HEK293 (cell line): ENCODE measurements around the gene MAN1B1.

ENCODE experiments used
- CTCF ChIA-PET: fragments of 350-600 bp; formaldehyde crosslinking; extraction: SDS; loops from one replicate; lab custom pipeline; 2021; ENCODE audit warnings: antibody characterized with exemption; lab: Yijun Ruan, JAX
- POLR2A ChIA-PET: fragments of 300-600 bp; formaldehyde crosslinking; extraction: SDS; loops from one replicate; lab custom pipeline; 2020; ENCODE audit warnings: antibody characterized with exemption, inconsistent platforms; lab: Yijun Ruan, JAX
- H3K27ac ChIP-seq: fragments of 200-500 bp; sonication (Bioruptor generic); 2 replicates; pipeline ENCODE4 v1.5.1; 2014; ENCODE audit warnings: low read depth, low read length, control low read depth, inconsistent platforms; ENCODE audit errors: extremely low read depth
- H3K36me3 ChIP-seq, 2 experiments: fragments of 200-500 bp in 1 of 2; sonication (Bioruptor generic) in 1 of 2; 1 replicate in 1 of 2; 2 replicates in 1 of 2; pipeline ENCODE4 v1.5.1; 2014 to 2017; ENCODE audit warnings: inconsistent platforms in 2 of 2, low read length in 2 of 2; ENCODE audit not compliant: control insufficient read depth in 2 of 2, insufficient read depth in 1 of 2
- H3K4me1 ChIP-seq: fragments of 200-500 bp; sonication (Bioruptor generic); 2 replicates; pipeline ENCODE4 v1.5.1; 2014; ENCODE audit warnings: mild to moderate bottlenecking, low read length, inconsistent platforms; ENCODE audit not compliant: control insufficient read depth, insufficient read depth
- H3K4me3 ChIP-seq: 2 replicates; pipeline ENCODE4 v1.5.1; 2011; ENCODE audit warnings: low read depth, mild to moderate bottlenecking, control low read depth, low read length, moderate library complexity
- H3K9me3 ChIP-seq: fragments of 200-500 bp; sonication (Bioruptor generic); 2 replicates; pipeline ENCODE4 v1.5.1; 2014; ENCODE audit warnings: low read depth, low read length, inconsistent platforms; ENCODE audit not compliant: control insufficient read depth, insufficient read depth
- GLI4 ChIP-seq: fragments of 450-650 bp; formaldehyde crosslinking; IDR thresholded peaks from 2 replicates; pipeline ENCODE4 v1.5.1; 2016; ENCODE audit warnings: missing biosample characterization, missing genetic modification characterization
- GLIS2 ChIP-seq: fragments of 450-650 bp; formaldehyde crosslinking; IDR thresholded peaks from 2 replicates; pipeline ENCODE4 v1.5.1; 2016; ENCODE audit warnings: missing biosample characterization, missing genetic modification characterization
- KLF8 ChIP-seq: fragments of 450-650 bp; formaldehyde crosslinking; IDR thresholded peaks from 2 replicates; pipeline ENCODE4 v1.5.1; 2016; ENCODE audit warnings: missing biosample characterization, missing genetic modification characterization
- WT1 ChIP-seq: fragments of 450-650 bp; formaldehyde crosslinking; IDR thresholded peaks from 2 replicates; pipeline ENCODE4 v1.5.1; 2016; ENCODE audit warnings: missing biosample characterization, missing genetic modification characterization
- ZFP37 ChIP-seq: fragments of 450-650 bp; formaldehyde crosslinking; IDR thresholded peaks from 2 replicates; pipeline ENCODE4 v1.5.1; 2016; ENCODE audit warnings: missing biosample characterization, missing genetic modification characterization
- ZNF146 ChIP-seq: fragments of 450-650 bp; formaldehyde crosslinking; IDR thresholded peaks from 2 replicates; pipeline ENCODE4 v1.5.1; 2016; ENCODE audit warnings: missing biosample characterization, missing genetic modification characterization
- ZNF148 ChIP-seq: fragments of 450-650 bp; formaldehyde crosslinking; IDR thresholded peaks from 2 replicates; pipeline ENCODE4 v1.5.0; 2017; ENCODE audit warnings: missing biosample characterization, missing genetic modification characterization, borderline replicate concordance
- ZNF26 ChIP-seq: fragments of 450-650 bp; formaldehyde crosslinking; IDR thresholded peaks from 2 replicates; pipeline ENCODE4 v1.5.1; 2016; ENCODE audit warnings: missing biosample characterization, missing genetic modification characterization
- ZNF548 ChIP-seq: fragments of 450-650 bp; formaldehyde crosslinking; IDR thresholded peaks from 2 replicates; pipeline ENCODE4 v1.5.1; 2016; ENCODE audit warnings: missing biosample characterization, missing genetic modification characterization
- ZNF610 ChIP-seq: fragments of 450-650 bp; formaldehyde crosslinking; IDR thresholded peaks from 2 replicates; pipeline ENCODE4 v1.5.1; 2016; ENCODE audit warnings: missing biosample characterization, missing genetic modification characterization, borderline replicate concordance
- ZSCAN4 ChIP-seq: fragments of 450-650 bp; formaldehyde crosslinking; IDR thresholded peaks from 2 replicates; pipeline ENCODE4 v1.5.1; 2017; ENCODE audit warnings: missing biosample characterization, missing genetic modification characterization

MAN1B1 gene

GRCh38 chr9:137114220-137114612, 27.4 kb downstream of the MAN1B1 start (continued):
- no peak for TF ChIP-seq ZNF26 (tag by site-specific recombination)

GRCh38 chr9:137114613-137115393, 28.0 kb downstream of the MAN1B1 start, which contains the start of gene DPP7:
TSS of gene DPP7 (minus strand) at chr9:137114733. CDS start at chr9:137114713, 20 bp downstream.
- ChIA-PET CTCF (interaction anchor here (0.6 to 10.2 kb wide), 5 partner anchors 15 to 122 kb away, joined by 3 to 69 read pairs (median 3); partner anchors contain the start of genes CYSRT1 and RNF224), POLR2A (interaction anchor here (0.7 to 1.3 kb wide), 3 partner anchors 15 to 126 kb away, joined by 3 to 6 read pairs (median 3); partner anchors contain the start of gene TUBB4B)
- Histone ChIP-seq H3K27ac (no peak within 1 kb of the TSS), H3K4me1 (no peaks in the 10 kb centered on the region), H3K4me3 (peak within 1 kb of the TSS; percentile 4), H3K36me3 (peaks cover 0 to 4% of the 10 kb centered on the region in 2 experiments; a peak in 1 of 3 replicates), H3K9me3 (no peaks in the 10 kb centered on the region)
- no peak for TF ChIP-seq WT1 (tag by site-specific recombination)
- TF ChIP-seq KLF8 (tag by site-specific recombination) = peak; percentile 40; the same call in 1 of the 2 replicates

GRCh38 chr9:137115394-137116026, 28.7 kb downstream of the MAN1B1 start:
- Histone ChIP-seq H3K4me3 (no peak overlapping the region), H3K27ac (no peak overlapping the region), H3K36me3 (no peaks in the 10 kb centered on the region; a peak in 1 of 3 replicates)
- CTCF ChIA-PET = interaction anchor here (0.6 to 10.2 kb wide), 5 partner anchors 14 to 121 kb away, joined by 3 to 69 read pairs (median 3); partner anchors contain the start of genes CYSRT1 and RNF224
- POLR2A ChIA-PET = interaction anchor here (0.7 to 2.0 kb wide), 4 partner anchors 14 to 125 kb away, joined by 3 to 6 read pairs (median 4); partner anchors contain the start of genes MAN1B1 and TUBB4B
- TF ChIP-seq GLI4 (tag by site-specific recombination) (no peak), ZNF548 (tag by site-specific recombination) (no peak), GLIS2 (tag by site-specific recombination) (peak; percentile 47; the same call in 1 of the 2 replicates), ZNF148 (tag by site-specific recombination) (no peak), ZNF610 (tag by site-specific recombination) (no peak)
- TF ChIP-seq, all 188 proteins: peak for 1
- no peaks in the 10 kb centered on the region for H3K4me1 ChIP-seq
- no peaks in the 10 kb centered on the region for H3K9me3 ChIP-seq

GRCh38 chr9:137116027-137116507, 29.3 kb downstream of the MAN1B1 start:
- no peaks in the 10 kb centered on the region for H3K9me3 ChIP-seq
- no peak overlapping the region for H3K4me3 ChIP-seq
- TF ChIP-seq ZNF146 (tag by site-specific recombination) (no peak), ZFP37 (tag by site-specific recombination) (no peak), ZSCAN4 (no peak)
- no peak overlapping the region for H3K27ac ChIP-seq
- ChIA-PET POLR2A (interaction anchor here (1.3 to 2.0 kb wide), 2 partner anchors 29 to 124 kb away, joined by 6 read pairs; partner anchors contain the start of genes MAN1B1 and TUBB4B), CTCF (interaction anchor here (0.9 to 10.2 kb wide), 4 partner anchors 7 to 121 kb away, joined by 3 to 69 read pairs (median 5); partner anchors contain the start of genes CYSRT1 and RNF224)
- no peaks in the 10 kb centered on the region; a peak in 1 of 3 replicates for H3K36me3 ChIP-seq
- no peaks in the 10 kb centered on the region for H3K4me1 ChIP-seq
